BLaER1 treated with 17β-estradiol and CSF1 and Interleukin-3, amounts not matched to agents 10 nM and 100 nM (cell line): ENCODE results near the gene TRNP1.

ENCODE experiments used
- H3K27ac ChIP-seq, 11 experiments: shearing (Covaris generic); formaldehyde crosslinking; 2 replicates each; pipeline ENCODE4 v1.8.1; 2022
- H3K27me3 ChIP-seq, 11 experiments: shearing (Covaris generic); formaldehyde crosslinking; 2 replicates each; pipeline ENCODE4 v1.8.1; 2022
- H3K36me3 ChIP-seq, 11 experiments: shearing (Covaris generic); formaldehyde crosslinking; 2 replicates each; pipeline ENCODE4 v1.8.1; 2022
- H3K4me1 ChIP-seq, 10 experiments: shearing (Covaris generic); formaldehyde crosslinking; 2 replicates each; pipeline ENCODE4 v1.8.1; 2022
- H3K4me2 ChIP-seq, 11 experiments: shearing (Covaris generic); formaldehyde crosslinking; 2 replicates each; pipeline ENCODE4 v1.8.1; 2022
- H3K4me3 ChIP-seq, 10 experiments: shearing (Covaris generic); formaldehyde crosslinking; 2 replicates each; pipeline ENCODE4 v1.8.1; 2022
- H3K9ac ChIP-seq, 11 experiments: shearing (Covaris generic); formaldehyde crosslinking; 2 replicates each; pipeline ENCODE4 v1.8.1; 2022
- H3K9me3 ChIP-seq, 11 experiments: shearing (Covaris generic); formaldehyde crosslinking; replicated peaks in 1 of 11; 2 replicates each; pipeline ENCODE4 v1.8.1; 2022
- H4K20me1 ChIP-seq, 11 experiments: shearing (Covaris generic); formaldehyde crosslinking; 2 replicates each; pipeline ENCODE4 v1.8.1; 2022
- Cebpa-rat ChIP-seq, 11 experiments: shearing (Covaris generic); IDR thresholded peaks; 2 replicates each; pipeline ENCODE4 v1.8.1; 2022

TRNP1 gene

GRCh38 chr1:27001570-27002360 lies 8.3 kb downstream of the TRNP1 start:
- Histone ChIP-seq H3K9ac (peak overlapping the region in 10 of 11 experiments; percentile 28 to 74 (median 68); a peak in 20 of 22 replicates), H3K27me3 (peaks cover 3 to 8% (median 7%) of the 10 kb centered on the region in 11 experiments; a peak in 20 of 22 replicates), H3K27ac (peak overlapping the region; percentile 55 to 89 (median 82); a peak in 21 of 22 replicates), H3K4me3 (peak overlapping the region; percentile 1 to 57 (median 34); a peak in 12 of 20 replicates), H4K20me1 (peaks cover 0 to 2% (median 0%) of the 10 kb centered on the region in 11 experiments; a peak in 1 of 22 replicates), H3K36me3 (no peaks in the 10 kb centered on the region), H3K4me2 (peak overlapping the region; percentile 80 to 93 (median 89)), H3K4me1 (peaks cover 62 to 97% (median 94%) of the 10 kb centered on the region in 10 experiments), H3K9me3 (no peaks in the 10 kb centered on the region)
- TF ChIP-seq Cebpa-rat (IDR thresholded peaks at IDR 0.05) = no peak

- H3K4me1 ChIP-seq = peaks cover 61 to 94% (median 88%) of the 10 kb centered on the region in 10 experiments
These were observed 10.4 kb downstream of the TRNP1 start for GRCh38 chr1:27003745-27004470.

DNA sequence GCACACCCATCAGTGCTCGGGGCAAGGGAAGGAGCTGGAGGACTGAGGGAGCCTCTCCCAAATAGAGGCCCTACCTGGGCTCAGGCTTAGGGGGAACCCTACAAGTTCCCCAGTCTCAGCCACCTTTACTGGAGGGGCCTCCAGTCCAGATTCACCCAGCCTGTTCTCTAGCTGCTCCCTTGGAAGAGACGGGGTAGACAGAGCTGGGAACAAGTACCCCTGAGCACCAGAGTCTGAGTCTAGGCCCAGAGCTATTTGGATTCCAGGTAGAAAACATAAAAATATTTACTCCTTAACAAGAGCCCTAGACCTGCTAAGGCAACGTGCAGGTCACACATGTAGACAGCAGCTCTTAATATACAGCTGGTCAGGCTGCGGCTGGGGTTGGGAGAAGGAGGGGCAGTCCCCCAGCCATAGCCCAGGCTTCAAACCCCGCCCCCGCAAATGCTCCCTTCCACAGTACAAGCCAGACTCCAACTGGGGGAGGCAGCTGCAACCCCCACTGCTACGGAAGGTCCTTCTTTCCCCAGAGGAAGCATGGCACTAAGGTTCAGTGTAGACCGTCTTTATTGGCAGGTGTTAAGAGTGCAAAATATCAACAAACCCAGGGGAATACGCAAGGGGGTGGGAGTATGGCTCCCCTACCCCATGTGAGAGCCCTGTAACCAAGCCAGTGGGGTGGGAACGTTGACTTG lies 11.1 kb downstream of the TRNP1 start:
- Histone ChIP-seq H3K4me1 (peaks cover 60 to 94% (median 81%) of the 10 kb centered on the region in 10 experiments), H3K9ac (peak overlapping the region in 10 of 11 experiments; percentile 0 to 63 (median 30); a peak in 13 of 22 replicates), H3K4me3 (peak overlapping the region in 1 of 10 experiments; percentile 26; a peak in 1 of 20 replicates), H4K20me1 (no peaks in the 10 kb centered on the region), H3K9me3 (no peaks in the 10 kb centered on the region), H3K27ac (peak overlapping the region in 8 of 11 experiments; percentile 18 to 57 (median 46); a peak in 13 of 22 replicates), H3K36me3 (no peaks in the 10 kb centered on the region), H3K4me2 (peak overlapping the region; percentile 80 to 93 (median 89)), H3K27me3 (no peaks in the 10 kb centered on the region)
- TF ChIP-seq Cebpa-rat (IDR thresholded peaks at IDR 0.05) = no peak

More at GRCh38 chr1:27003745-27004470, 10.4 kb downstream of the TRNP1 start:
- TF ChIP-seq Cebpa-rat (IDR thresholded peaks at IDR 0.05) = no peak
- no peaks in the 10 kb centered on the region for H3K27me3 ChIP-seq
- H3K4me3 ChIP-seq = peak overlapping the region in 1 of 10 experiments; percentile 26; a peak in 1 of 20 replicates
- peak overlapping the region in 9 of 11 experiments; percentile 1 to 63 (median 30); a peak in 12 of 22 replicates for H3K9ac ChIP-seq
- peak overlapping the region; percentile 80 to 93 (median 89) for H3K4me2 ChIP-seq
- H4K20me1 ChIP-seq = no peaks in the 10 kb centered on the region
- peak overlapping the region in 8 of 11 experiments; percentile 18 to 57 (median 46); a peak in 13 of 22 replicates for H3K27ac ChIP-seq
- H3K36me3 ChIP-seq = no peaks in the 10 kb centered on the region
- no peaks in the 10 kb centered on the region for H3K9me3 ChIP-seq

GRCh38 chr1:27005166-27005530 lies 11.7 kb downstream of the TRNP1 start:
- H3K4me3 ChIP-seq = no peak overlapping the region
- TF ChIP-seq Cebpa-rat (IDR thresholded peaks at IDR 0.05) = no peak
- peaks cover 55 to 92% (median 75%) of the 10 kb centered on the region in 10 experiments for H3K4me1 ChIP-seq
- H3K9me3 ChIP-seq = no peaks in the 10 kb centered on the region
- peak overlapping the region in 3 of 11 experiments; percentile 30 to 63 (median 47); a peak in 2 of 22 replicates for H3K9ac ChIP-seq
- H3K27me3 ChIP-seq = no peaks in the 10 kb centered on the region
- H3K27ac ChIP-seq = peak overlapping the region in 5 of 11 experiments; percentile 36 to 49 (median 47); a peak in 7 of 22 replicates
- H3K36me3 ChIP-seq = no peaks in the 10 kb centered on the region
- no peaks in the 10 kb centered on the region for H4K20me1 ChIP-seq
- peak overlapping the region; percentile 80 to 93 (median 89) for H3K4me2 ChIP-seq

- Histone ChIP-seq H3K27ac (peak overlapping the region in 3 of 11 experiments; percentile 29 to 43 (median 36); a peak in 2 of 22 replicates), H3K36me3 (no peaks in the 10 kb centered on the region), H3K4me2 (peak overlapping the region; percentile 80 to 93 (median 89); a peak in 20 of 22 replicates), H3K9me3 (no peaks in the 10 kb centered on the region), H3K27me3 (no peaks in the 10 kb centered on the region), H3K9ac (0 out of 22 replicates have a peak overlapping the region, but pooled peaks of 1 of the 11 experiments have one; percentile 24), H4K20me1 (no peaks in the 10 kb centered on the region), H3K4me3 (no peak overlapping the region), H3K4me1 (peaks cover 48 to 85% (median 69%) of the 10 kb centered on the region in 10 experiments)
- TF ChIP-seq Cebpa-rat (IDR thresholded peaks at IDR 0.05) = peak in 2 of 11 experiments; percentile 26 to 51; a peak in 1 of 22 replicates
These were observed 12.4 kb downstream of the TRNP1 start for GRCh38 chr1:27005648-27006496.

DNA sequence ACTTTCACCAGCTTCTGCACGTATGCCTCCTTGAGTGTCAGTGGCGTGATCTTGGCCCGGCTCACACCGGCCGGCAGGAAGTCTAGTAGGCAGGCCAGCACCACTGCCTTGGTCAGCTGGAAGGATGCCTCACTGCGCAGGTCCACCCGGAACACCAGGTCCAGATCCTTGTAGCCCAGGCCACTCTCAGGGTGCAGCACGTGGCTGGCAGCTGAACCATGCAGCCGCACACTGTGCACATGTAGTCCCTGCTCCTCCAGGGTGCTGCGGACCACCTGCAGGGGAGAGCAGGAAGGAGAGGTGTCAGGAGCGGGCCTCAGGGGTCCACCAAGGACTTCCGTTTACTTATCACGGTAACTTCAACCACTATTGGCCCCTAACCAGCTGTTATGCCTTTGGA lies 13.2 kb downstream of the TRNP1 start:
- Histone ChIP-seq H3K36me3 (no peaks in the 10 kb centered on the region), H3K4me1 (peaks cover 40 to 78% (median 63%) of the 10 kb centered on the region in 10 experiments), H3K4me2 (peak overlapping the region in 10 of 11 experiments; percentile 13 to 93 (median 90); a peak in 17 of 22 replicates), H3K27me3 (0 out of 22 replicates have a peak, but pooled peaks cover 0 to 2% (median 0%) of the 10 kb centered on the region in 11 experiments), H3K9me3 (no peaks in the 10 kb centered on the region), H3K9ac (0 out of 22 replicates have a peak overlapping the region, but pooled peaks of 1 of the 11 experiments have one; percentile 24), H3K27ac (peak overlapping the region in 2 of 11 experiments; percentile 29 to 43; a peak in 1 of 22 replicates), H4K20me1 (no peaks in the 10 kb centered on the region), H3K4me3 (no peak overlapping the region)
- no peak for TF ChIP-seq Cebpa-rat (IDR thresholded peaks at IDR 0.05)

DNA sequence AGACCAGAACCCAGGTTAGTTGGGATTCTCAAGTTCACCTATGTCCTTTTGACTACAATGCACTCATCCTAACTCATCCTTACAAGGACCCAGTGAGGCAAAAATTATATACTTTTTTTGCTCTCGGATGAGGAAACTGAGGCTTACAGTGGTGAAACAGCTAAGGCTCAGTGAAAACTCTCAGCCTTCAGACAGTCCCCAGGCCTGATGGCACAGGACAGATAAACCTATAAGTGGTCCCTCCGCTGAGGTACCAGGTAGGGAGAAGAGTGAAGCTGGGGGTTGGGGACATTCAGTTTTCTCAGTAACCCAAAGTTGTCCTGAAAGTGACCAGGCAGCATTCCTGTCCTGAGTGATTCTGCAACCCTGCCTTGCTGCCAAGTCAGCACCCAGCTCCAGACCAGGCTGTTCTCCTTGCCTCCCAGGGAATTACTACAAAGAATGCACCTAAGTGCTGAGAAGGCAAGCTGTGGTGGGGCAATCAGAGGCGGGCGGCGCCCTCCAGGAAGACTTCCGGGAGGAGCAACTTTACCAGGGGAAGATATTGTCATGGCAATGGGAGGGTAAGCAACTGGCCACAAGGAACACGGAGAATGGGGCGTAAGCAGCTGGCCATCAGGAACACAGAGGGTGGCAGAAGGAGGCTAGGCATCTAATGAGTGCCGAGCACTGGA lies 14.6 kb downstream of the TRNP1 start:
- Histone ChIP-seq H3K27me3 (peaks cover 0 to 5% (median 0%) of the 10 kb centered on the region in 11 experiments; a peak in 2 of 22 replicates), H3K27ac (no peak overlapping the region), H3K4me3 (no peak overlapping the region), H3K9ac (no peak overlapping the region), H3K9me3 (no peaks in the 10 kb centered on the region), H4K20me1 (no peaks in the 10 kb centered on the region), H3K4me1 (peaks cover 38 to 78% (median 61%) of the 10 kb centered on the region in 10 experiments), H3K4me2 (peak overlapping the region in 8 of 11 experiments; percentile 5 to 46 (median 25); a peak in 6 of 22 replicates), H3K36me3 (no peaks in the 10 kb centered on the region)
- TF ChIP-seq Cebpa-rat (IDR thresholded peaks at IDR 0.05) = no peak
